WTC11 (cell line): ENCODE measurements around the gene GJD3. TPM values are rescaled to one million over a fixed set of nuclear protein-coding genes. Genes with fewer than 3 reads are reported as not detected.

Experiments used
- ATAC-seq: fragments of 200-7000 bp; cut with Tn5 transposase; 2 replicates; pipeline ENCODE4 v1.10.0; 2021; ENCODE audit warnings: mild to moderate bottlenecking, moderate library complexity
- CTCF ChIA-PET: fragments of 300-600 bp; sonication (Branson Sonifier 250); formaldehyde crosslinking; loops from one replicate; lab custom pipeline; 2021; ENCODE audit warnings: antibody characterized with exemption; lab: Charles Lee
- POLR2A ChIA-PET: fragments of 350-600 bp; sonication (Branson Sonifier 250); formaldehyde crosslinking; loops from one replicate; lab custom pipeline; 2021; ENCODE audit warnings: antibody characterized with exemption; lab: Charles Lee
- DNase-seq: peaks from one replicate; pipeline ENCODE4 v3.0.0; 2021; ENCODE audit warnings: low spot score
- H3K27ac Mint-ChIP-seq: 2 replicates; pipeline ENCODE4 v1.8.0; 2021; ENCODE audit warnings: mixed read lengths
- H3K27me3 Mint-ChIP-seq: 2 replicates; pipeline ENCODE4 v1.8.0; 2021; ENCODE audit warnings: low read depth, mild to moderate bottlenecking, moderate library complexity, mixed read lengths
- H3K36me3 Mint-ChIP-seq: 2 replicates; pipeline ENCODE4 v1.8.0; 2021; ENCODE audit warnings: mixed read lengths
- H3K4me1 Mint-ChIP-seq: 2 replicates; pipeline ENCODE4 v1.8.0; 2022; ENCODE audit warnings: mixed read lengths
- H3K4me3 Mint-ChIP-seq: 2 replicates; pipeline ENCODE4 v1.8.0; 2021; ENCODE audit warnings: mild to moderate bottlenecking, moderate library complexity, mixed read lengths
- H3K9me3 Mint-ChIP-seq: 2 replicates; pipeline ENCODE4 v1.8.0; 2021; ENCODE audit warnings: mixed read lengths
- ATF6 ChIP-seq: sonication (generic); formaldehyde crosslinking; IDR thresholded peaks from 2 replicates; pipeline ENCODE4 v1.8.1; 2023; ENCODE audit warnings: mild to moderate bottlenecking, missing genetic modification reagents
- CREB1 ChIP-seq: sonication (generic); formaldehyde crosslinking; IDR thresholded peaks from 2 replicates; pipeline ENCODE4 v1.8.0; 2023; ENCODE audit warnings: mild to moderate bottlenecking, missing genetic modification reagents
- CTCF ChIP-seq: fragments of 200-600 bp; IDR thresholded peaks from 2 replicates; pipeline ENCODE4 v1.8.0; 2022; ENCODE audit warnings: antibody characterized with exemption
- ERG ChIP-seq: fragments of 250-450 bp; sonication (Bioruptor Pico); IDR thresholded peaks from 2 replicates; pipeline ENCODE4 v1.8.0; 2021; ENCODE audit warnings: mild to moderate bottlenecking
- ETV6 ChIP-seq: sonication (generic); formaldehyde crosslinking; IDR thresholded peaks from 2 replicates; pipeline ENCODE4 v1.8.1; 2022; ENCODE audit warnings: mild to moderate bottlenecking, missing genetic modification reagents
- GABPB1 ChIP-seq: sonication (generic); formaldehyde crosslinking; IDR thresholded peaks from 2 replicates; pipeline ENCODE4 v1.8.1; 2023; ENCODE audit warnings: mild to moderate bottlenecking, missing genetic modification reagents
- MLX ChIP-seq: sonication (generic); formaldehyde crosslinking; IDR thresholded peaks from 2 replicates; pipeline ENCODE4 v1.8.1; 2023; ENCODE audit warnings: mild to moderate bottlenecking, missing genetic modification reagents, moderate library complexity
- NR2C2 ChIP-seq: sonication (generic); formaldehyde crosslinking; IDR thresholded peaks from 2 replicates; pipeline ENCODE4 v1.8.0; 2022; ENCODE audit warnings: mild to moderate bottlenecking, missing genetic modification reagents
- RELA ChIP-seq: sonication (generic); formaldehyde crosslinking; IDR thresholded peaks from 2 replicates; pipeline ENCODE4 v1.8.1; 2022; ENCODE audit warnings: missing genetic modification reagents, mild to moderate bottlenecking, borderline replicate concordance
- SP1 ChIP-seq: sonication (generic); formaldehyde crosslinking; conservative IDR thresholded peaks from 2 replicates; pipeline ENCODE4 v1.8.1; 2022; ENCODE audit warnings: missing genetic modification reagents
- TP53 ChIP-seq: sonication (generic); formaldehyde crosslinking; IDR thresholded peaks from 2 replicates; pipeline ENCODE4 v1.8.1; 2023; ENCODE audit warnings: mild to moderate bottlenecking, missing genetic modification reagents
- USF1 ChIP-seq: sonication (generic); formaldehyde crosslinking; IDR thresholded peaks from 2 replicates; pipeline ENCODE4 v1.8.0; 2022; ENCODE audit warnings: mild to moderate bottlenecking, missing genetic modification reagents
- ZBTB21 ChIP-seq: sonication (generic); formaldehyde crosslinking; IDR thresholded peaks from 2 replicates; pipeline ENCODE4 v1.8.1; 2023; ENCODE audit warnings: mild to moderate bottlenecking, missing genetic modification reagents, borderline replicate concordance
- ZNF121 ChIP-seq: sonication (generic); formaldehyde crosslinking; IDR thresholded peaks from 2 replicates; pipeline ENCODE4 v1.8.0; 2023; ENCODE audit warnings: missing genetic modification reagents
- ZNF138 ChIP-seq: sonication (generic); formaldehyde crosslinking; conservative IDR thresholded peaks from 2 replicates; pipeline ENCODE4 v1.8.1; 2022; ENCODE audit warnings: mild to moderate bottlenecking, moderate library complexity, missing genetic modification reagents
- ZNF317 ChIP-seq: sonication (generic); formaldehyde crosslinking; IDR thresholded peaks from 2 replicates; pipeline ENCODE4 v1.8.1; 2023; ENCODE audit warnings: low read depth, mild to moderate bottlenecking, moderate library complexity, missing genetic modification reagents, borderline replicate concordance
- ZNF512 ChIP-seq: sonication (generic); formaldehyde crosslinking; IDR thresholded peaks from 2 replicates; pipeline ENCODE4 v1.8.1; 2022; ENCODE audit warnings: missing genetic modification reagents, borderline replicate concordance
- ZNF532 ChIP-seq: fragments of 250-450 bp; sonication (Bioruptor Pico); IDR thresholded peaks from 2 replicates; pipeline ENCODE4 v1.9.0; 2021; ENCODE audit warnings: mild to moderate bottlenecking, borderline replicate concordance
- total RNA-seq: library from RNA; stranded (reverse); gene quantifications from 3 replicates; pipeline ENCODE4 v1.2.3, GENCODE V29; 2021
- TF ChIP-seq, protein P1 (sequence below): sonication (generic); formaldehyde crosslinking; IDR thresholded peaks from 2 replicates; pipeline ENCODE4 v1.8.1; 2023; ENCODE audit warnings: mild to moderate bottlenecking, moderate library complexity, missing genetic modification reagents
- TF ChIP-seq, protein P2 (sequence below): fragments of 250-450 bp; sonication (Bioruptor Pico); IDR thresholded peaks from 2 replicates; pipeline ENCODE4 v1.9.0; 2021; ENCODE audit warnings: moderate library complexity, mild to moderate bottlenecking, inconsistent platforms, borderline replicate concordance

Gene GJD3
- total RNA-seq, 1 experiment from 2014 or later = 2.3 TPM

DNA sequence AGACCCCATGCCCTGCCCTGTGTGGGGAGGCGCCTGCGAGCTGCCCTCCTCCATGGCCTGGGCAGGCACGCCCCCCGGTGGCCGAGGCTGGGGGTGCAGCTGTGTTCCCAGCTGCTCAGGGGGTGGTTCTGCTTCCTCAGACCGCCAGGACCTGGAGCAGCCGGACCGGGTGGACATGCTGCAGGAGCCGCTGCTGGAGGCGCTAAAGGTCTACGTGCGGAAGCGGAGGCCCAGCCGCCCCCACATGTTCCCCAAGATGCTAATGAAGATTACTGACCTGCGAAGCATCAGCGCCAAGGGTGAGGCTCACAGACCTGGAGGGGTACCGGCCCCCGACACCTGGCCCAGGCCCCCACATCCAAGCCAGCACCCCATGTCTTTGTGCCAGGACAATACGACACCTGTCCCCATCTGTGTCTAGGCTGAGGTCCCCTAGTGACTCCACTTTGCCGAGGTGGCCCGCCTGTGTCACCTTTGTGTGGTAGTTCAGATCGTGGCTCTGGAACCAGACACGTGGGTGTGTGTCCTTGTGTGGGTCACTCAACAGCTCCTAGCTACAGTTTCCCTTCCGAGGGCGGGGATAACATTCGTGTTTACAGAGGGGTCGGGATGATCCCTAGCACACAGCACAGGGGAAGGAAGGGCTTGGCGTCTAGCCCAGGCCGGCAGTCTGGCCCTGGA lies 9.3 kb downstream of the GJD3 start:
- H3K9me3 Mint-ChIP-seq = no peaks in the 10 kb centered on the region
- ATAC-seq = peak; percentile 87
- CTCF ChIA-PET = interaction anchor here (0.6 to 6.2 kb wide), 54 partner anchors 8 to 320 kb away, joined by 3 to 259 read pairs (median 6); partner anchors contain the start of genes CDC6, GJD3, IGFBP4 and RARA
- no peak overlapping the region; the same call in 1 of the 2 replicates for H3K27ac Mint-ChIP-seq
- H3K36me3 Mint-ChIP-seq = peaks cover 13% of the 10 kb centered on the region
- peak; percentile 96 for DNase-seq
- H3K4me1 Mint-ChIP-seq = peaks cover 48% of the 10 kb centered on the region
- H3K27me3 Mint-ChIP-seq = peaks cover 3% of the 10 kb centered on the region
- POLR2A ChIA-PET = interaction anchor here (0.6 to 3.2 kb wide), 5 partner anchors 10 to 121 kb away, joined by 3 to 14 read pairs (median 7); partner anchors contain the start of gene CDC6
- H3K4me3 Mint-ChIP-seq = no peak overlapping the region
- TF ChIP-seq ZNF121 (CRISPR knock-in tag) (peak; percentile 91), RELA (CRISPR knock-in tag) (no peak), ATF6 (CRISPR knock-in tag) (no peak), ZNF532 (CRISPR knock-in tag) (no peak), USF1 (CRISPR knock-in tag) (no peak), ZBTB21 (CRISPR knock-in tag) (0 out of 2 replicates have a peak, but pooled peaks have one; percentile 63), ETV6 (no peak), ZNF317 (CRISPR knock-in tag) (no peak), NR2C2 (CRISPR knock-in tag) (no peak), MLX (CRISPR knock-in tag) (no peak), ZNF138 (0 out of 2 replicates have a peak, but pooled peaks have one; percentile 56), TP53 (CRISPR knock-in tag) (0 out of 2 replicates have a peak, but pooled peaks have one; percentile 66), CTCF (peak; percentile 98), CREB1 (CRISPR knock-in tag) (no peak), SP1 (peak; percentile 62), ERG (CRISPR knock-in tag) (no peak), GABPB1 (CRISPR knock-in tag) (peak; percentile 50; the same call in 1 of the 2 replicates), ZNF512 (CRISPR knock-in tag) (no peak)
- TF ChIP-seq, protein P1, sequence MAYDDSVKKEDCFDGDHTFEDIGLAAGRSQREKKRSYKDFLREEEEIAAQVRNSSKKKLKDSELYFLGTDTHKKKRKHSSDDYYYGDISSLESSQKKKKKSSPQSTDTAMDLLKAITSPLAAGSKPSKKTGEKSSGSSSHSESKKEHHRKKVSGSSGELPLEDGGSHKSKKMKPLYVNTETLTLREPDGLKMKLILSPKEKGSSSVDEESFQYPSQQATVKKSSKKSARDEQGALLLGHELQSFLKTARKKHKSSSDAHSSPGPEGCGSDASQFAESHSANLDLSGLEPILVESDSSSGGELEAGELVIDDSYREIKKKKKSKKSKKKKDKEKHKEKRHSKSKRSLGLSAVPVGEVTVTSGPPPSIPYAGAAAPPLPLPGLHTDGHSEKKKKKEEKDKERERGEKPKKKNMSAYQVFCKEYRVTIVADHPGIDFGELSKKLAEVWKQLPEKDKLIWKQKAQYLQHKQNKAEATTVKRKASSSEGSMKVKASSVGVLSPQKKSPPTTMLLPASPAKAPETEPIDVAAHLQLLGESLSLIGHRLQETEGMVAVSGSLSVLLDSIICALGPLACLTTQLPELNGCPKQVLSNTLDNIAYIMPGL = peak; percentile 85
- TF ChIP-seq, protein P2, sequence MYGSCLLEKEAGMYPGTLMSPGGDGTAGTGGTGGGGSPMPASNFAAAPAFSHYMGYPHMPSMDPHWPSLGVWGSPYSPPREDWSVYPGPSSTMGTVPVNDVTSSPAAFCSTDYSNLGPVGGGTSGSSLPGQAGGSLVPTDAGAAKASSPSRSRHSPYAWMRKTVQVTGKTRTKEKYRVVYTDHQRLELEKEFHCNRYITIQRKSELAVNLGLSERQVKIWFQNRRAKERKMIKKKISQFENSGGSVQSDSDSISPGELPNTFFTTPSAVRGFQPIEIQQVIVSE = no peak
